Lower leg skin (tissue), 4 donors: ENCODE results near the gene ATP9A. TPM values are rescaled to one million over a fixed set of nuclear protein-coding genes. Genes with fewer than 3 reads are reported as not detected.
"Not testable (repeated sequence)": the region's sequence is repeated elsewhere in the genome, so short reads cannot be mapped to it uniquely, and the experiment has no call there.

Experiments
- DNase-seq, 2 donors: peaks; one replicate each; pipeline ENCODE4 v3.0.0-alpha.2; 2019; ENCODE audit warnings: low spot score in 2 of 2
- H3K4me3 ChIP-seq: fragments of 200-600 bp; sonication (generic); 2 replicates; pipeline ENCODE4 v1.5.1; 2017; ENCODE audit warnings: mild to moderate bottlenecking, low read depth; ENCODE audit not compliant: poor library complexity, severe bottlenecking
- CTCF ChIP-seq, 3 donors: fragments of 450-650 bp; IDR thresholded peaks; one replicate each; pipeline ENCODE4 v1.5.1; 2016; ENCODE audit warnings: antibody characterized with exemption in 3 of 3, mild to moderate bottlenecking in 3 of 3, moderate library complexity in 2 of 3
- POLR2A ChIP-seq, 2 donors: fragments of 450-650 bp; IDR thresholded peaks; one replicate each; pipeline ENCODE4 v1.6.1; 2016 to 2017; ENCODE audit warnings: antibody characterized with exemption in 2 of 2, mild to moderate bottlenecking in 1 of 2, moderate library complexity in 1 of 2
- WGBS, 2 donors: methylation state at CpG; one replicate each; pipeline ENCODE4 v1.1.5; 2018; 5-methylcytosine and 5-hydroxymethylcytosine counted together
- intact Hi-C: fragments of 100-400 bp; cut with DNase I; formaldehyde crosslinking; loops from one replicate; pipeline ENCODE4 v1.15.0; 2023; ENCODE audit warnings: low total_unique reads
- total RNA-seq, 4 donors: library from RNA; depleted of rRNA; stranded (reverse); fragments of >200 nt; gene quantifications; one replicate each; pipeline ENCODE4 v1.1.0, GENCODE V29; 2016

Gene ATP9A
- total RNA-seq, 4 donors from 2014 or later: 14.1 to 23.6 (median 16.1) TPM

- 81 to 88% methylated on average over 3 of the region's 3 CpGs for WGBS, 2 donors
- H3K4me3 ChIP-seq: no peak overlapping the region
- intact Hi-C loops: no loop called here
- TF ChIP-seq CTCF (IDR thresholded peaks at IDR 0.05): no peak
- no peak for TF ChIP-seq POLR2A (IDR thresholded peaks at IDR 0.05)
- no peak for DNase-seq
Observed at GRCh38 chr20:51756653-51757052, 11.5 kb downstream of the ATP9A start.

DNA sequence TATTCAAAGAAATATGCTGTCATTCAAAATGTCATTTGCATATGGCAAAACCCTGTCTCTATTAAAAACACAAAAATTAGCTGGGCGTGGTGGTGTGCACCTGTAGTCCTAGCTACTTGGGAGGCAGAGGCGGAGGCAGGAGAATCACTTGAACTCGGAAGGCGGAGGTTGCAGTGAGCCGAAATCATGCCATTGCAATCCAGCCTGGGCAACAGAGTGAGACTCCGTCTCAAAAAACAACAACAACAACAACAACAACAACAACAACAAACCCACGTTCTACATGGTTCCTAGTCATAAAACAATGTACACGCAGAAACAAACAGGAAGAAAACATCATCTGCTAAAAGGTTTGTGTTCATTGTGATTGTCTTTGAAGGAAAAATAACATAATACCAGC is 15.0 kb downstream of the ATP9A start:
- DNase-seq, H3K4me3 ChIP-seq, intact Hi-C loops: not testable (repeated sequence)
- 94 to 95% methylated on average over 8 of the region's 8 CpGs for WGBS, 2 donors

- WGBS, 2 donors: 49 to 54% methylated on average over 9 of the region's 9 CpGs
- no peak for TF ChIP-seq POLR2A (IDR thresholded peaks at IDR 0.05)
- no peak for TF ChIP-seq CTCF (IDR thresholded peaks at IDR 0.05)
- no peak for DNase-seq
- intact Hi-C loops: no loop called here
- no peak overlapping the region for H3K4me3 ChIP-seq
Observed at GRCh38 chr20:51752343-51752951, 15.7 kb downstream of the ATP9A start.

DNA sequence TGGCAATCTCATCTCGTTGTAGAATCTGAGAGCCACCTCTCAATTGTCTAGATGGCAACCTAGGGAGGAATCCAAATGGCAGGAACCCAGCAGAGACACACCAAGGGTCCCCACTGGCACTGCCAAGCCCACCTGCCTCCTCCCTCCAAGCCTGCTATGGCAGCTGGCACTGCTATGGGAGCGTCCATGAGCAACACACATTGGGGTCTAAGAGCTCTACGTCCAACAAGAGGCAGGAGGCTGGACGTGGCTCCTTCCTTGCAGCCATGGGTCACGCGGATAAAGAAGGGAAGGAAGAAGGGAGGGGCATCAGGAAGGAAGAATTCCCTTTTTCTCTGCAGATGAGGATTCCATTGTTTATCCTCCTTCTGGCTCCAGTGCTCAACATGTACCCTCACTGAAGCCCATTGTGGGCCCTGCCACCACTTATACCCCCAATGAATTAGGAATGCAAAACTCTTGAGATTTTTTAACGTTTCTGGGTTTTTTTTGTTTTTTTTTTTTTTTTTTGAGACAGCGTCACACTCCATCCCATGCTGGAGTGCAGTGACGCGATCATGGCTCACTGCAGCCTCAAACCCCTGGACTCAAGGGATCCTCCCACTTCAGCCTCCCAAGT is 17.3 kb downstream of the ATP9A start:
- DNase-seq: no peak
- H3K4me3 ChIP-seq: no peak overlapping the region
- WGBS, 2 donors: 84 to 93% methylated on average over 10 of the region's 10 CpGs
- intact Hi-C loops: no loop called here
- TF ChIP-seq POLR2A (IDR thresholded peaks at IDR 0.05): no peak
- TF ChIP-seq CTCF (IDR thresholded peaks at IDR 0.05): no peak

DNA sequence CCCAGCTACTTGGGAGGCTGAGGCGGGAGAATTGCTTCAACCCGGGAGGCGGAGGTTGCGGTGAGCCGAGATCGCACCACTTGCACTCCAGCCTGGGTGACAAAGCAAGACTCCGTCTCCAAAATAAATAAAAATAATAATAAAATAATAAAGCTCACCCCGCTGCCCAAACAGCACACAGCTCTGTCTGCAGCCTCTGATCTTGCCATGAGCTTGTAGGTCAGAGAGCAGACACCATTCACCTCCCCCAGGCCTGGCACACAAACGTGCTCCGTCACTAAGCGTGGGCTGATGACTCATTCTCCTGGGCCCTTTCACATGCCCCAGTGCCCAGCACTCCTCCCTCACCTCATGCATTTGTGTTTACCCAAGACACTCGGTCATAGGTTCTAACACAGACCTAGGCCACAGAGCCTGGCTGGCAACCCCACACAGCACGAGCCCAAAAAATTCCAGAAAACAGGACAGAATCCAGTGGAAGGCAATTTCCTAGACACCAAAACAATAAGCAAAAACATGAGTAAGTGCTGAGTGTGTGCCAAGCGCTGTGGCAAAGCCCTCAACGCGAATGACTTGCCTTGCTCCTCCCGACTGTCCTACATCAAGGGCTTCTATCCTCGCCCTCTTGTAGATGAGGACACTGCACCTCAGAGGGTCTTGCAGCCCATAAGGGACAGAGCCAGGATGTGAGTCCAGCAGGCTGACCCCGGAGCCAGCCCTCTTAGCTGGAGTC is 18.0 kb downstream of the ATP9A start:
- TF ChIP-seq CTCF (IDR thresholded peaks at IDR 0.05) (peak in 1 of 3 donors; percentile 87), POLR2A (IDR thresholded peaks at IDR 0.05) (no peak)
- 43 to 48% methylated on average over 19 of the region's 19 CpGs for WGBS, 2 donors
- intact Hi-C loops: no loop called here
- peak; percentile 79 to 90 for DNase-seq
- no peak overlapping the region for H3K4me3 ChIP-seq

DNA sequence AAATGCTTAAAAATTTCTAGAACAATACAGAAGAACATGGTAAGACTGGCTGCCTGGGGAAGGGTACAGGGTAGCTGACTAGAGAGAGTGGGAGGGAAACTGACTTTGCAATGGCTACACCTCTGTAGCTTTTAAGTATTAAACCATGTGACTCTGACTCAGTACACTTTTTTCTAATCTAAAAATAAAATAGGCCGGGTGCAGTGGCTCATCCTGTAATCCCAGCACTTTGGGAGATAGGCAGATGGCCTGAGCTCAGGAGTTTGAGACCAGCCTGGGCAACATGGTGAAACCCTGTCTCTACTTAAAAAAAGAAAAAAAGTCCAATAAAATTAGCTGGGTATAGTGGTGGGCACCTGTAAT is 18.5 kb downstream of the ATP9A start:
- no peak for DNase-seq
- intact Hi-C loops: no loop called here
- WGBS, 2 donors: 14 to 16% methylated on average over 1 of the region's 1 CpG

More for the DNA sequence above, 18.5 kb downstream of the ATP9A start:
- TF ChIP-seq POLR2A (IDR thresholded peaks at IDR 0.05): no peak
- no peak for TF ChIP-seq CTCF (IDR thresholded peaks at IDR 0.05)
- no peak overlapping the region for H3K4me3 ChIP-seq
